NCI-H2081 treated with DMSO at 0.1 percent for 48 hours (cell line): Measurements from ENCODE around the gene TRIM38.
A peak's percentile ranks its signal among the peaks of the same experiment; 100 is the strongest.

Experiments used
- DNase-seq: peaks from one replicate; lab custom pipeline; 2025; lab: John Stamatoyannopoulos, UW

The TRIM38 gene

GRCh38 chr6:26026833-26027490, 64.4 kb downstream of the TRIM38 start:
- peak; percentile 78 for DNase-seq

GRCh38 chr6:26027491-26028211, 65.0 kb downstream of the TRIM38 start:
- no peak for DNase-seq

GRCh38 chr6:26028212-26028745, 65.7 kb downstream of the TRIM38 start:
- DNase-seq, result no peak

GRCh38 chr6:26028746-26029569, 66.4 kb downstream of the TRIM38 start:
- no peak for DNase-seq

GRCh38 chr6:26029570-26029856, 66.9 kb downstream of the TRIM38 start:
- no peak for DNase-seq

GRCh38 chr6:26029857-26030653, 67.5 kb downstream of the TRIM38 start:
- DNase-seq, result no peak

- no peak for DNase-seq
These were observed 68.1 kb downstream of the TRIM38 start for GRCh38 chr6:26030716-26031115.

GRCh38 chr6:26031151-26031594, 68.6 kb downstream of the TRIM38 start:
- no peak for DNase-seq

- peak; percentile 96 for DNase-seq
These were observed 69.2 kb downstream of the TRIM38 start for GRCh38 chr6:26031595-26032339.

GRCh38 chr6:26032340-26033084, 69.9 kb downstream of the TRIM38 start:
- DNase-seq, result no peak

- peak; percentile 88 for DNase-seq
These were observed 70.7 kb downstream of the TRIM38 start for GRCh38 chr6:26033085-26033940.

GRCh38 chr6:26033941-26034354, 71.3 kb downstream of the TRIM38 start:
- no peak for DNase-seq

- no peak for DNase-seq
These were observed 72.3 kb downstream of the TRIM38 start for GRCh38 chr6:26034905-26035304.
